HG02623 (cell line): ENCODE measurements around the gene MAGED4.
"Not testable (repeated sequence)": the region's sequence is repeated elsewhere in the genome, so short reads cannot be mapped to it uniquely, and the experiment has no call there.

Experiments
- ATAC-seq: cut with Tn5 transposase; IDR thresholded peaks from one replicate; pipeline ENCODE4 v1.9.1; 2021; ENCODE audit warnings: moderate library complexity; ENCODE audit not compliant: unreplicated experiment

Gene MAGED4, protein sequence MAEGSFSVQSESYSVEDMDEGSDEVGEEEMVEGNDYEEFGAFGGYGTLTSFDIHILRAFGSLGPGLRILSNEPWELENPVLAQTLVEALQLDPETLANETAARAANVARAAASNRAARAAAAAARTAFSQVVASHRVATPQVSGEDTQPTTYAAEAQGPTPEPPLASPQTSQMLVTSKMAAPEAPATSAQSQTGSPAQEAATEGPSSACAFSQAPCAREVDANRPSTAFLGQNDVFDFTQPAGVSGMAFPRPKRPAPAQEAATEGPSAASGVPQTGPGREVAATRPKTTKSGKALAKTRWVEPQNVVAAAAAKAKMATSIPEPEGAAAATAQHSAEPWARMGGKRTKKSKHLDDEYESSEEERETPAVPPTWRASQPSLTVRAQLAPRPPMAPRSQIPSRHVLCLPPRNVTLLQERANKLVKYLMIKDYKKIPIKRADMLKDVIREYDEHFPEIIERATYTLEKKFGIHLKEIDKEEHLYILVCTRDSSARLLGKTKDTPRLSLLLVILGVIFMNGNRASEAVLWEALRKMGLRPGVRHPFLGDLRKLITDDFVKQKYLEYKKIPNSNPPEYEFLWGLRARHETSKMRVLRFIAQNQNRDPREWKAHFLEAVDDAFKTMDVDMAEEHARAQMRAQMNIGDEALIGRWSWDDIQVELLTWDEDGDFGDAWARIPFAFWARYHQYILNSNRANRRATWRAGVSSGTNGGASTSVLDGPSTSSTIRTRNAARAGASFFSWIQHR

DNA sequence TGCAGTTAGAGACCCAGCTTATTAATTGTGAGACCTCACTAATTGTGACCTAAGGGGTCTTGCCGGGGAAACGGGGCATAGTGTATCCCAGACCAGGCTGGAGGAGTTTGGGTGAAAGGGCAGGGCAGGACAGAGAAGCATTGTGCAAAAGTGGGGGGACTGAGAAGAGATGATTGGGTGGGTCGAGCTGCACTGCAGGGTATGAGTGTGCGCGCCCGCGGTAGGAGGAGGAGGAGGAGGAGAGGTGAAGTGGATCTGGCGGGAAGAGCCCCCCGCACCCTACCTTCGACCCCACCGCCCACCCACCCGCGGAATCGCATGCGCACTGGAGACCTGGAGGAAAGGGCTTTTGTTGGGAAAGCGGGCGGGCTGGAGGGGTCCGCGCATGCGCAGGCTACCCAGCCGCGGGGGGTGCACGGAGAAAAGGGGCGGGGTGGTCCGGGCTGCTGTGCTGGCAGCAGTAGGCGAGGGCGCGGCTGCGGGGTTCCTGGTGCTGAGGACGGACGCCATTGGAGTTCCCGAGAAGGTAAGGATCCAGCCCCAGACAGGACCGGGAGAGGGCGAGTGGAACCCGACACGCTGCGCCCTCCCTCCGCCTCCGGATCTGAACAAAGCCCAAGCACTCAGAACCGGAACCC, at the start of gene MAGED4:
TSS of gene MAGED4 (plus strand) at position 449 of the 638 bp plus-strand sequence. CDS start 1,035 bp downstream, outside the sequence.
- ATAC-seq = not testable (repeated sequence)

DNA sequence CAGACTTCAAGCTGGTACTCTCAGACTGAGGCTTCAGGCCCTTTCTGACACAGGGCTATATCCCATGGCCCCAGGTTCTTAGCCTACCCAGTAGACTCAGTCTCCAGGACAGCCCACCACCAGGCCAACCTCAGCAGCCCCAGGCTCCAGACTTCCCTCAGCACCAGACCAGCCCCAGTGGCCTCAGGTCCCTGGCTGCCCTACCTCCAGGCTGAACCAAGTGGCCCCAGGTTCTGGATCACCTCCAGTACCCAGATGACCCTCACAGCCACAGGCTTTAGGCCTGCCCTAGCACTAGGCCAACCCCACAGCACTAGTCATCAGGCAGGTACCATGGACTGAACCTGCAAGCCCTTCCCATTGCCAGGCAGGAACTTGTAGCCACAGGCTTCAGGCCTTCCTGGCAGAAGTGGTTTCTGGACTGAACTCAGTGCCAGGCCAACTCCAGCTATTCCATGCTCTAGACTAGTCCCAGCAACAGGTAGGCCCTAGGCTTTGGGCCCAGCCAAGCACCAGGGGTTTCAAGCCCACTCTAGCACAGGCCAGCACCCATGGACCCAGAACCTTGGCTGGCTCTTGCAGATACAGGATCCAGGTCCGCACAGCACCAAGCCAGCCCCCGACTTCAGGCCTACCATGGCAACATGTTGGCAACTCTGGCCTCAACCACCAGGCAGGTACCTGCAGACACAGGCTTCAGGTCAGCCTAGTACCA, 45.7 kb upstream of the MAGED4 start:
- ATAC-seq = no peak

DNA sequence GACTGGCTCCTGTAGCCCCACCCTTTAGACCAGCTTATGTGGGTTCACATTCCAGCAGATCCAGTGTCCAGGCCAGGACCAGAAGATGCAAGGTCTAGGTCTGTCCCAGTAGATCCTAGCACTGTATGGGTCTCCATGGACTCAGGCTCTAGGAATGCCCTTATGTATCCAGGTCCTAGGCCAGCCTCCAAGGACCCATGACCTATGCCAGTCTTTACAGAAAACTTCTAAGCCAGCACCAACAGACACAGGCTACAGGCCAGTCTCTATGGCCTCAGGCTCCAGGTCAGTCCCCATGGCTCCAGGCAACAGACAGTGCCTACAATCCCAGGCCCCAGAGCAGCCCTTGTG, 45.2 kb upstream of the MAGED4 start:
- no peak for ATAC-seq

DNA sequence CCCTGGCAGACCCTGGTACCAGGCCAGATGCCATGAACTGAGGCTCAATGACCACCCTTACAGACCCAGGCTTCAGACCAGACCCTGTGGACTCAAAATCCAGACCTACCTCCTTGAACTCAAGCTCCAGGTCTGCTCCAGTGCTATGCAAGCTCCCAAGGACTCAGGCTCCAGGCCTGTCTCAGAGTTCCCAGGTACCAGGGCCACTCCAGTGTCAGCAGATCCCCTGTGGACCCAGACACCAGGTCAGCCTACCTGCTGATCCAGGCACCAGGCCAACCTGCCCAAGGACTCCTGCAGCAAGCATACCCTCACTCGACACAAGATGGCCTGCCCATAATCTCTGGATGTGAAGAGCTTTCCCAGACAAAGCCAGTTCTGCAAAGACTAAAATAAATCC, 44.7 kb upstream of the MAGED4 start:
- no peak for ATAC-seq

DNA sequence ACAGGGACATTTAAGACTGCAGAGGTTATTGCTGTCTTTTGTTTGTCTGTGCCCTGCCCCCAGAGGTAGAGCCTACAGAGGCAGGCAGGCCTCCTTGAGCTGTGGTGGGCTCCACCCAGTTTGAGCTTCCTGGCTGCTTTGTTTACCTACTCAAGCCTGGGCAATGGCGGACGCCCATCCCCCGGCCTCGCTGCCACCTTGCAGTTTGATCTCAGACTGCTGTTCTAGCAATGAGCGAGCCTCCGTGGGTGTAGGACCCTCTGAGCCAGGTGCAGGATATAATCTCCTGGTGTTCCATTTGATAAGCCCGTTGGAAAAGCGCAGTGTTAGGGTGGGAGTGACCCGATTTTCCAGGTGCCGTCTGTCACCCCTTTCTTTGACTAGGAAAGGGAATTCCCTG, 34.0 kb upstream of the MAGED4 start:
- not testable (repeated sequence) for ATAC-seq

DNA sequence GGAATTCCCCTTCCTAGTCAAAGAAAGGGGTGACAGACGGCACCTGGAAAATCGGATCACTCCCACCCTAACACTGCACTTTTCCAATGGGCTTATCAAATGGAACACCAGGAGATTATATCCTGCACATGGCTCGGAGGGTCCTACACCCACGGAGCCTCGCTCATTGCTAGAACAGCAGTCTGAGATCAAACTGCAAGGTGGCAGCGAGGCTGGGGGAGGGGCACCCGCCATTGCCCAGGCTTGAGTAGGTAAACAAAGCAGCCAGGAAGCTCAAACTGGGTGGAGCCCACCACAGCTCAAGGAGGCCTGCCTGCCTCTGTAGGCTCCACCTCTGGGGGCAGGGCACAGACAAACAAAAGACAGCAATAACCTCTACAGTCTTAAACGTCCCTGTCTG, 24.5 kb upstream of the MAGED4 start:
- not testable (repeated sequence) for ATAC-seq

DNA sequence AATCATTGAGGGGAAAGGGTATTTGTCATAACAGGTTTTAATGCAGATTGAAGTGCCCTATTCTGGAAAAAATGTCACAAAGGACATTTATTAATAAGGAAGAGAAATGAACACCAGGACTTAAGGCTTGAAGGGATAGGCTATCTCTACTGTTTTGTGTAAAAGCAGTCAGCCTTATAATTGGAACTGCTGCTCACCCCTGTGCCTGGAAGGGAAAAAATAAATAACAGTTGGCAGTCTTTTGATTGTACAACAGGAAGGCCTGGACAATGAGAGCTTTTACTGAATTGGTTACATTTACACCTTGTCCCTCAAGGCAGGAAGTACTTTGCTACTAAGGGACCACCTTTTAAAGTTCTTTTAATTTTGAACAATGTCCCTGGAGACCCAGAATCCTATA, 17.8 kb upstream of the MAGED4 start:
- no peak for ATAC-seq

DNA sequence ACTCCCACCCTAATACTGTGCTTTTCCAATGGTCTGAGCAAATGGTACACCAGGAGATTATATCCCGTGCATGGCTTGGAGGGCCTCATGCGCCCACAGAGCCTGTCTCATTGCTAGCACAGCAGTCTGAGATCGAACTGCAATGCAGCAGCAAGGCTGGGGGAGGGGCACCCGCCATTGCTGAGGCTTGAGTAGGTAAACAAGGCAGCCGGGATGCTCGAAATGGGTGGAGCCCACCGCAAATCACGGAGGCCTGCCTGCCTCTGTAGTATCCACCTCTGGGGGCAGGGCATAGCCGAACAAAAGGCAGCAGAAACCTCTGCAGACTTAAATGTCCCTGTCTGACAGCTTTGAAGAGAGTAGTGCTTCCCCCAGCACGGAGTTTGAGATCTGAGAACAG, 13.6 kb upstream of the MAGED4 start:
- not testable (repeated sequence) for ATAC-seq

DNA sequence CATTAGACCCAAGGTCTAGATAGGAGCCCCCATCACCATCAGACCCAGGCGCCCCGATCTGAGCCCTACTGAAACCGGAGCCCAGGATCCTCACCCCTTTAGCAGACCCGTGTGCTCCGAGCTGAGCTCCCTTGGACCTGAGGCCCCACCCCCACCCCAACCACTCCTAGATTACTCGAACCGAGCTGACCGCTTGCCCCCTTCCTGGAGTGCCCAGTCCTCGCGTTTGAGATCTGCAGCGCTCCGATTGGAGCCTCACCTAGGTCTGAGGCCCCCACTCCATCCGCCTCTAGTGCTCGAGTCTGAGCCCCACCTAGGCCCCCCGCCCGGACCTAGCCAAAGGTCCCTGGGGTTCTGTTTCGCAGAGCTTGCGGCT, 378 bp downstream of the MAGED4 start:
- not testable (repeated sequence) for ATAC-seq

DNA sequence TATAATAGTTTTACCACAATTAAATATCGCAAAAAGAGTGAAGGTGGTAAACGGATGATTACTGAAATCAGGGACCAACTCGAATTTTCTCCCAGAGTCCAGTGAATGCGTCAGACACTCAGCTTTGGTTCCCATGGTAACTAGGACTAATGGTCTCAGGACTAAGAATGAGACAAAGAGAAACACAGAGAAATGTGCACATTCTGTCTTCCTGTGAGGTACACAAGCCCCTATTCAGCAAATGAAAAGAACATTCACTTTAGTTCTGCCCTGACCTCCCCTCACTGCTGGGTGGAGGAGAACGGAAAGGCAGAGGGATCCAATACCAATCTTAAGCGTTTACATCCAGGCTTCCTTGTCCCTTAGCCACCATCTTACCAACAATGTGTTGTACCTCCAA, 26.7 kb downstream of the MAGED4 start:
- ATAC-seq = not testable (repeated sequence)

DNA sequence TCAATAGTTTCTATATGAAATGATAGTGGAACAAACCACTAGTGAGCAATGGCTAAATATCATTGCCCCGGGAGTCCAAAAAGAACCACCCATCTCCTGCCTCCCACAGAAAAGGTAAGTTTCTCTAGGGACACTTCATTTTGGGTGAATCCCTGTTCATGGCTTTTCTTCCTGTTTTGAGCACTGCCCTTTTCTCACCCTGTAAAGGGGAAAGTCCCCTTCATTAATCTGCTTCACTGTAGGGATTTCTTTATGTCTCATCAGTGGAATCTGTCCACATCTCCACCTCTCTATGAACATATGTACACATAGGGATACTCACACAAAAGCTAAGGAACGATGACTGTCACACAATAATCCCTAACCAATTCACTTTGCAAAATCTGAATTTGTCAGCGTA, 28.6 kb downstream of the MAGED4 start:
- ATAC-seq = no peak

DNA sequence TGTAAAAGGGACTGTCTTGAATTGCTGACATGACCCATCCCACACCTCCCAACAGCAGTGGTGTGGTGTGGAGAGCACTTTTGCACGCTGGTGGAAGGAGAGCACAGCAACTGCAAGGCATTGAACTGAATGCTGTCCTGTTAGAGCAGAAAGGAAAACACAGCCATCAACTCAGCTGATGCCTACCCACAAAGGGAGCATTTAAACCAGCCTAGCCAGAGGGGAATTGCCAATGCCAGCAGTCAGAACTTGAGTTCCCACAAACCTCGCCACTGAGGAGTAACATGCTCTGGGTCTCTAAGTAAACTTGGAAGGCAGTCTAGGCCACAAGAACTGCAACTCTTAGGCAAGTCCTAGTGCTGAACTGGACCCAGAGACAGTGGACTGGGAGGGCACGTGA, 31.9 kb downstream of the MAGED4 start:
- no peak for ATAC-seq

DNA sequence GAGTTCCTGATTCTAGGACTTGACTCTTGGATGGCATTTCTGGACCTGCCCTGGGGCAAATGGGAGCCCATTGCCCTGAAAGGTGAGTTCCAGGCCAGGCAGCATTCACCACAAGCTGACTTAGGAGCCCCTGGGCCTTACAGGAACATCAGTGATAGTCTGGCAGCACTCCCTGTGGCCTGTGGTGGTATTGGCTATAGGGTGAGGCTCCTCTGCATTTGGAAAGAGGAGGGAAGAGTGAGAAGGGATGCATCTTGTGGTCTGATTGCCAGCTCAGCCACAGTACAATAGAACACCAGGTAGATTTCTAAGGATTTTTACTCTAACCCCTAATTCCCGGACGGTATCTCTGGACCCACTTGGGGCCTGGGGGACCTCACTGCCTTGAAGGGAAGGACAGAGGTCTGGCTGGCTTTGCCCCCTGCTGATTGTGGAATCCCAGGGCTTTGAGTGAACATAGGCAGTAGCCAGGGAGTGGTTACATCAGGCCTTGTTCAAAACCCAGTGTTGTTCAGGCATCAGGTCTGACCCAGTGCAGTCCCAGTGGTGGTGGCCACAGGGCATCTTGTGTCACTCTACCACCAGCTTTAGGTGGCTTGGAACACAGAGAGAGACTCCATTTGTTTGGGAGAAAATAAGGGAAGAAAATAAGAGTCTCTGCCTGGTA, 32.9 kb downstream of the MAGED4 start:
- no peak for ATAC-seq

DNA sequence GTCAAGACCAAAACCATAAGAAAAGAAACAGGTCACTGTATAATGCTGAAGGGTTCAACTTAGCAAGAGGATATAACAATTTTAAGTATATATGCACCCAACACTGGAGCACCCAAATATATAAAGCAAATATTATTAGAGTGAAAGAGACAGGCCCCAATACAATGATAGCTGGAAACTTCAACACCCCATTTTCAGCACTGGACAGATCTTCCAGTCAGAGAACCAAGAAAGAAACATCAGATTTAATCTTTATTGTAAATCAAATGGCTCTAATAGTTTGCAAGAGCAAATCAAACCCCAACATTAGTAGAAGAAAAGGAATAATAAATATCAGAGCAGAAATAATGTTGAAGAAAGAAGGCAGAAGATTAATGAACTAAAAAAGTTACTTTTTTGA, 36.2 kb downstream of the MAGED4 start:
- ATAC-seq = no peak
